ENCODE measurements around the gene KRTAP5-5.

KRTAP5-5 gene

GRCh38 chr11:1673446-1674172 is 44.0 kb downstream of the KRTAP5-5 start:
- Histone ChIP-seq H3K4me2 (ENCODE audit: low read length) (no peak overlapping the region), H3K27me3 (ENCODE audit: insufficient read depth, low read length) (no peaks in the 10 kb centered on the region), H3K23ac (ENCODE audit: low read length) (no peak overlapping the region), H3K4ac (ENCODE audit: low read depth, low read length) (no peak overlapping the region), H3K4me1 (ENCODE audit: control insufficient read depth in 1 of 2, insufficient read depth in 2 of 2, low read length in 2 of 2) (no peaks in the 10 kb centered on the region), H3K4me3 (ENCODE audit: low read depth, low read length) (no peak overlapping the region), H2BK12ac (ENCODE audit: low read length) (no peak overlapping the region), H3K14ac (ENCODE audit: low read length) (no peak overlapping the region), H2BK120ac (ENCODE audit: insufficient read depth, low read length, poor library complexity) (no peak overlapping the region), H3K27ac (ENCODE audit: low read depth, low read length) (no peak overlapping the region), H3K18ac (ENCODE audit: low read length) (no peak overlapping the region), H2AFZ (ENCODE audit: insufficient read depth, low read length, poor library complexity) (no peak overlapping the region), H4K12ac (ENCODE audit: low read depth, low read length) (no peak overlapping the region), H3K79me1 (ENCODE audit: low read length) (no peaks in the 10 kb centered on the region), H3K9me3 (ENCODE audit: insufficient read depth, low read depth, low read length) (peaks cover 6% of the 10 kb centered on the region), H4K8ac (ENCODE audit: low read depth, low read length) (no peak overlapping the region), H3K36me3 (ENCODE audit: control insufficient read depth in 1 of 2, insufficient read depth in 2 of 2, low read length in 2 of 2) (no peaks in the 10 kb centered on the region), H3K79me2 (ENCODE audit: control insufficient read depth, insufficient read depth, low read length, poor library complexity) (no peaks in the 10 kb centered on the region), H2AK5ac (ENCODE audit: low read length) (no peak overlapping the region), H4K91ac (ENCODE audit: low read depth, low read length) (no peak overlapping the region), H3K9ac (ENCODE audit: low read length) (no peak overlapping the region), H2BK5ac (ENCODE audit: low read depth, low read length, poor library complexity) (no peak overlapping the region)
- no peak for DNase-seq
- WGBS (ENCODE audit: extremely low coverage, insufficient coverage, insufficient read length) = no CpG with 5 or more reads among the region's 11 CpGs

GRCh38 chr11:1674173-1675131 is 44.9 kb downstream of the KRTAP5-5 start:
- H2BK5ac ChIP-seq (ENCODE audit: low read depth, low read length, poor library complexity) = no peak overlapping the region
- no peak overlapping the region for H3K9ac ChIP-seq (ENCODE audit: low read length)
- no peaks in the 10 kb centered on the region for H3K79me1 ChIP-seq (ENCODE audit: low read length)
- H2BK12ac ChIP-seq (ENCODE audit: low read length) = no peak overlapping the region
- H4K12ac ChIP-seq (ENCODE audit: low read depth, low read length) = no peak overlapping the region
- no CpG with 5 or more reads among the region's 21 CpGs for WGBS (ENCODE audit: extremely low coverage, insufficient coverage, insufficient read length)
- H3K18ac ChIP-seq (ENCODE audit: low read length) = no peak overlapping the region
- no peak overlapping the region for H3K4ac ChIP-seq (ENCODE audit: low read depth, low read length)
- H3K27me3 ChIP-seq (ENCODE audit: insufficient read depth, low read length) = no peaks in the 10 kb centered on the region
- H2BK120ac ChIP-seq (ENCODE audit: insufficient read depth, low read length, poor library complexity) = no peak overlapping the region
- no peak overlapping the region for H3K14ac ChIP-seq (ENCODE audit: low read length)
- H3K79me2 ChIP-seq (ENCODE audit: control insufficient read depth, insufficient read depth, low read length, poor library complexity) = no peaks in the 10 kb centered on the region
- H2AK5ac ChIP-seq (ENCODE audit: low read length) = no peak overlapping the region
- H4K91ac ChIP-seq (ENCODE audit: low read depth, low read length) = no peak overlapping the region
- H3K9me3 ChIP-seq (ENCODE audit: insufficient read depth, low read depth, low read length) = peaks cover 6% of the 10 kb centered on the region
- H3K4me3 ChIP-seq (ENCODE audit: low read depth, low read length) = no peak overlapping the region
- H3K4me1 ChIP-seq (ENCODE audit: control insufficient read depth in 1 of 2, insufficient read depth in 2 of 2, low read length in 2 of 2) = no peaks in the 10 kb centered on the region
- no peak overlapping the region for H3K27ac ChIP-seq (ENCODE audit: low read depth, low read length)
- DNase-seq = no peak
- no peak overlapping the region for H3K4me2 ChIP-seq (ENCODE audit: low read length)
- H3K23ac ChIP-seq (ENCODE audit: low read length) = no peak overlapping the region
- no peaks in the 10 kb centered on the region for H3K36me3 ChIP-seq (ENCODE audit: control insufficient read depth in 1 of 2, insufficient read depth in 2 of 2, low read length in 2 of 2)
- no peak overlapping the region for H2AFZ ChIP-seq (ENCODE audit: insufficient read depth, low read length, poor library complexity)
- H4K8ac ChIP-seq (ENCODE audit: low read depth, low read length) = no peak overlapping the region

GRCh38 chr11:1675536-1676228 is 46.1 kb downstream of the KRTAP5-5 start:
- Histone ChIP-seq H3K27ac (ENCODE audit: low read depth, low read length) (no peak overlapping the region), H3K79me2 (ENCODE audit: control insufficient read depth, insufficient read depth, low read length, poor library complexity) (no peaks in the 10 kb centered on the region), H3K4me1 (ENCODE audit: control insufficient read depth in 1 of 2, insufficient read depth in 2 of 2, low read length in 2 of 2) (no peaks in the 10 kb centered on the region), H3K4ac (ENCODE audit: low read depth, low read length) (no peak overlapping the region), H4K12ac (ENCODE audit: low read depth, low read length) (no peak overlapping the region), H4K91ac (ENCODE audit: low read depth, low read length) (no peak overlapping the region), H3K36me3 (ENCODE audit: control insufficient read depth in 1 of 2, insufficient read depth in 2 of 2, low read length in 2 of 2) (no peaks in the 10 kb centered on the region), H3K79me1 (ENCODE audit: low read length) (no peaks in the 10 kb centered on the region), H4K8ac (ENCODE audit: low read depth, low read length) (no peak overlapping the region), H3K27me3 (ENCODE audit: insufficient read depth, low read length) (no peaks in the 10 kb centered on the region), H3K18ac (ENCODE audit: low read length) (no peak overlapping the region), H2AK5ac (ENCODE audit: low read length) (no peak overlapping the region), H3K4me3 (ENCODE audit: low read depth, low read length) (no peak overlapping the region), H3K14ac (ENCODE audit: low read length) (no peak overlapping the region), H2BK12ac (ENCODE audit: low read length) (no peak overlapping the region), H2AFZ (ENCODE audit: insufficient read depth, low read length, poor library complexity) (no peak overlapping the region), H3K9ac (ENCODE audit: low read length) (no peak overlapping the region), H2BK120ac (ENCODE audit: insufficient read depth, low read length, poor library complexity) (no peak overlapping the region), H3K4me2 (ENCODE audit: low read length) (no peak overlapping the region), H3K9me3 (ENCODE audit: insufficient read depth, low read depth, low read length) (peaks cover 5% of the 10 kb centered on the region), H2BK5ac (ENCODE audit: low read depth, low read length, poor library complexity) (no peak overlapping the region), H3K23ac (ENCODE audit: low read length) (no peak overlapping the region)
- DNase-seq = no peak
- no CpG with 5 or more reads among the region's 11 CpGs for WGBS (ENCODE audit: extremely low coverage, insufficient coverage, insufficient read length)

- peaks cover 2% of the 10 kb centered on the region for H3K9me3 ChIP-seq (ENCODE audit: insufficient read depth, low read depth, low read length)
- no peaks in the 10 kb centered on the region for H3K36me3 ChIP-seq (ENCODE audit: control insufficient read depth in 1 of 2, insufficient read depth in 2 of 2, low read length in 2 of 2)
- no peak overlapping the region for H2BK5ac ChIP-seq (ENCODE audit: low read depth, low read length, poor library complexity)
- no peak overlapping the region for H3K18ac ChIP-seq (ENCODE audit: low read length)
- no peak overlapping the region for H3K23ac ChIP-seq (ENCODE audit: low read length)
- no peak overlapping the region for H3K9ac ChIP-seq (ENCODE audit: low read length)
- no peak overlapping the region for H4K91ac ChIP-seq (ENCODE audit: low read depth, low read length)
- no peak overlapping the region for H3K4ac ChIP-seq (ENCODE audit: low read depth, low read length)
- no peak overlapping the region for H2BK120ac ChIP-seq (ENCODE audit: insufficient read depth, low read length, poor library complexity)
- no peak overlapping the region for H2AK5ac ChIP-seq (ENCODE audit: low read length)
- no peak overlapping the region for H4K8ac ChIP-seq (ENCODE audit: low read depth, low read length)
- no peaks in the 10 kb centered on the region for H3K4me1 ChIP-seq (ENCODE audit: control insufficient read depth in 1 of 2, insufficient read depth in 2 of 2, low read length in 2 of 2)
- H2AFZ ChIP-seq (ENCODE audit: insufficient read depth, low read length, poor library complexity) = no peak overlapping the region
- no CpG with 5 or more reads among the region's 7 CpGs for WGBS (ENCODE audit: extremely low coverage, insufficient coverage, insufficient read length)
- H3K4me2 ChIP-seq (ENCODE audit: low read length) = no peak overlapping the region
- H4K12ac ChIP-seq (ENCODE audit: low read depth, low read length) = no peak overlapping the region
- H3K79me2 ChIP-seq (ENCODE audit: control insufficient read depth, insufficient read depth, low read length, poor library complexity) = no peaks in the 10 kb centered on the region
- no peak overlapping the region for H3K4me3 ChIP-seq (ENCODE audit: low read depth, low read length)
- no peak overlapping the region for H2BK12ac ChIP-seq (ENCODE audit: low read length)
- DNase-seq = no peak
- H3K79me1 ChIP-seq (ENCODE audit: low read length) = no peaks in the 10 kb centered on the region
- no peaks in the 10 kb centered on the region for H3K27me3 ChIP-seq (ENCODE audit: insufficient read depth, low read length)
- H3K14ac ChIP-seq (ENCODE audit: low read length) = no peak overlapping the region
- no peak overlapping the region for H3K27ac ChIP-seq (ENCODE audit: low read depth, low read length)
These were observed 46.7 kb downstream of the KRTAP5-5 start for GRCh38 chr11:1676229-1676740.

All from trophoblast cell (in vitro differentiated cells and primary cell).